ENCODE data around the gene SLITRK2. TPM values are rescaled to one million over a fixed set of nuclear protein-coding genes. Genes with fewer than 3 reads are reported as not detected.

SLITRK2 gene
- total and polyA plus RNA-seq, 10 of the 15 experiments (the other 5 are each of a cell fraction or from before 2014, with no cell fraction given), result not detected

DNA sequence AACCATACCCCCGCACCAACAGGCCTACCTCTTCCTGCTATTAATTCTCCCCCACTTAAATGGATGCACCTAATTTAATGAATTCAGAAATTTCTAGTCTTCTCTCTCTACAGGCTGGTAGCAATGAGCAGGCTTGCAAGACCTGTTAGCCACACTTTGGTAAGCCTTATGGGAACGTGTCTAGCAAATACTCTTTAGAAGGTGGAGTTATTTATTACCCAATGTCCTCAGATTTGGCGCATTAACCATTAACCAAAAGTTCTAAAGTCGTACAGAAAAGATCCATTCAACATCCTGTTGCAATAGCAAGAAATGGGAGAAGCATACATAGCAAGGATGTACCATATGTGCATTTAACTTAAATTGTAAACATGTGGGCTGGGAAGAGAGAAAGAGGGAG is 47.5 kb downstream of the SLITRK2 start:
- ATAC-seq, result no peak
- H3K27me3 ChIP-seq (replicated peaks in 1 of 2; ENCODE audit: control insufficient read depth in 2 of 2, insufficient read depth in 2 of 2, low read length in 1 of 2), result no peaks in the 10 kb centered on the region
- H3K79me2 ChIP-seq (ENCODE audit: control insufficient read depth, insufficient read depth, low read length), result no peaks in the 10 kb centered on the region
- CTCF ChIA-PET, result no interaction called here
- RAD21 ChIA-PET (ENCODE audit: unreplicated experiment), result no interaction called here
- H3K4me2 ChIP-seq (ENCODE audit: control insufficient read depth, insufficient read depth), result no peak overlapping the region
- no TSS peak for BruUV-seq (replicated peaks)
- TF ChIP-seq, protein P1, sequence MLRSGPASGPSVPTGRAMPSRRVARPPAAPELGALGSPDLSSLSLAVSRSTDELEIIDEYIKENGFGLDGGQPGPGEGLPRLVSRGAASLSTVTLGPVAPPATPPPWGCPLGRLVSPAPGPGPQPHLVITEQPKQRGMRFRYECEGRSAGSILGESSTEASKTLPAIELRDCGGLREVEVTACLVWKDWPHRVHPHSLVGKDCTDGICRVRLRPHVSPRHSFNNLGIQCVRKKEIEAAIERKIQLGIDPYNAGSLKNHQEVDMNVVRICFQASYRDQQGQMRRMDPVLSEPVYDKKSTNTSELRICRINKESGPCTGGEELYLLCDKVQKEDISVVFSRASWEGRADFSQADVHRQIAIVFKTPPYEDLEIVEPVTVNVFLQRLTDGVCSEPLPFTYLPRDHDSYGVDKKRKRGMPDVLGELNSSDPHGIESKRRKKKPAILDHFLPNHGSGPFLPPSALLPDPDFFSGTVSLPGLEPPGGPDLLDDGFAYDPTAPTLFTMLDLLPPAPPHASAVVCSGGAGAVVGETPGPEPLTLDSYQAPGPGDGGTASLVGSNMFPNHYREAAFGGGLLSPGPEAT (IDR thresholded peaks at IDR 0.05; ENCODE audit: low read depth), result no peak
- TF ChIP-seq NFIC (IDR thresholded peaks at IDR 0.05; ENCODE audit: low read depth, low read length) (no peak), BACH1 (IDR thresholded peaks at IDR 0.05; ENCODE audit: borderline replicate concordance) (no peak), IKZF1 (conservative IDR thresholded peaks at IDR 0.05) (no peak), NBN (IDR thresholded peaks at IDR 0.05) (no peak), ZSCAN29 (IDR thresholded peaks at IDR 0.05) (no peak), RBBP5 (conservative IDR thresholded peaks at IDR 0.05) (no peak), SMAD1 (IDR thresholded peaks at IDR 0.05; ENCODE audit: low read depth, partially characterized antibody) (no peak), MXI1 (IDR thresholded peaks at IDR 0.05; ENCODE audit: low read depth, low read length) (no peak)
- no peak overlapping the region for H3K27ac ChIP-seq (ENCODE audit: control insufficient read depth, insufficient read depth)
- H4K20me1 ChIP-seq (ENCODE audit: control insufficient read depth, insufficient read depth), result no peaks in the 10 kb centered on the region
- DNase-seq (ENCODE audit: low read depth, low spot score), result no peak
- 0% methylated on average over 4 of the region's 4 CpGs for WGBS (ENCODE audit: insufficient coverage, insufficient replicate concordance, low lambda C conversion rate, missing lambda C conversion rate)
- no peak for FAIRE-seq
- no peak overlapping the region for H2AFZ ChIP-seq (ENCODE audit: control insufficient read depth, low read depth, low read length)
- no peaks in the 10 kb centered on the region for H3K36me3 ChIP-seq (ENCODE audit: control insufficient read depth in 2 of 2, insufficient read depth in 2 of 2, low read length in 1 of 2)
- in situ Hi-C loops (cut with MboI) (no loop called here), intact Hi-C loops (cut with micrococcal nuclease; ENCODE audit: unreplicated experiment) (no loop called here)
- POLR2A ChIA-PET, result no interaction called here
- SMC1A ChIA-PET (ENCODE audit: uncharacterized antibody, unreplicated experiment), result no interaction called here
- no peaks in the 10 kb centered on the region for H3K9me3 ChIP-seq (replicated peaks; ENCODE audit: control insufficient read depth, insufficient read depth, low read length)
- no peaks in the 10 kb centered on the region for H3K4me1 ChIP-seq (ENCODE audit: control insufficient read depth, insufficient read depth, low read length)
- H3K4me3 ChIP-seq, result no peak overlapping the region
- no peak overlapping the region for H3K9ac ChIP-seq (ENCODE audit: control insufficient read depth, insufficient read depth, low read length)

Small RNA genes lying within 50 kb of the gene (small RNA-seq; reads per million reads assigned to genes)
- not detected for gene AL109653.1
